GM06990 (cell line): ENCODE measurements around the gene DOCK1.

Experiments
- DNase-seq: peaks from one replicate; pipeline ENCODE4 v3.0.0-alpha.2; 2011; ENCODE audit not compliant: insufficient read length; ENCODE audit errors: extremely low read depth
- H3K27me3 ChIP-seq: replicated peaks from 2 replicates; pipeline ENCODE4 v1.6.0; 2011; ENCODE audit warnings: low read length; ENCODE audit not compliant: control insufficient read depth, insufficient read depth
- H3K36me3 ChIP-seq: 2 replicates; pipeline ENCODE4 v1.5.1; 2011; ENCODE audit warnings: low read length; ENCODE audit not compliant: control insufficient read depth, insufficient read depth
- H3K4me3 ChIP-seq: replicated peaks from 2 replicates; pipeline ENCODE4 v1.5.1; 2011; ENCODE audit warnings: low read depth, mild to moderate bottlenecking, control low read depth, low read length
- TF ChIP-seq, protein P1 (sequence below): IDR thresholded peaks from 2 replicates; pipeline ENCODE4 v1.5.1; 2011; ENCODE audit warnings: low read length, control low read depth, mild to moderate bottlenecking, inconsistent platforms; ENCODE audit not compliant: insufficient read depth, poor library complexity, severe bottlenecking

DOCK1 gene

DNA sequence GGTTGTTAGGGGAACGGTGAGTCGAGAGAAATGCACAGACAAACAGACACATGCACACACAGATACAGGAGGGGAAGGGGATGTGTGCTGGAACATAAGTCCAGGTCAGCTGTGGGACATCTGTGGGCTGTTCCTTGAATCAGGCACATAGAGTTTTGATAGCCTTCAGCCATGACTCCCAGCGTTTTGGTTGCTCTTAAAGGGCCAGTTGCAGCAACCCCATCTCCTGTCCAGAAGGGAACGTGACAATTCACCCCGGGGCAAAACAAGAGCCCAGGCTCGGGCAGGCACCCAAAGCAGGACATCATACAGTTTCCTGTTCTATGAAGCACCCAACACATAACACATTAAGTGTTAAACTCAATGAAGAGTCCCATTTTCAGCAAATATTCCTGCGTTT, 281.6 kb downstream of the DOCK1 start:
- no peaks in the 10 kb centered on the region for H3K27me3 ChIP-seq
- DNase-seq = no peak
- H3K4me3 ChIP-seq = no peak overlapping the region
- H3K36me3 ChIP-seq = no peaks in the 10 kb centered on the region
- TF ChIP-seq, protein P1, sequence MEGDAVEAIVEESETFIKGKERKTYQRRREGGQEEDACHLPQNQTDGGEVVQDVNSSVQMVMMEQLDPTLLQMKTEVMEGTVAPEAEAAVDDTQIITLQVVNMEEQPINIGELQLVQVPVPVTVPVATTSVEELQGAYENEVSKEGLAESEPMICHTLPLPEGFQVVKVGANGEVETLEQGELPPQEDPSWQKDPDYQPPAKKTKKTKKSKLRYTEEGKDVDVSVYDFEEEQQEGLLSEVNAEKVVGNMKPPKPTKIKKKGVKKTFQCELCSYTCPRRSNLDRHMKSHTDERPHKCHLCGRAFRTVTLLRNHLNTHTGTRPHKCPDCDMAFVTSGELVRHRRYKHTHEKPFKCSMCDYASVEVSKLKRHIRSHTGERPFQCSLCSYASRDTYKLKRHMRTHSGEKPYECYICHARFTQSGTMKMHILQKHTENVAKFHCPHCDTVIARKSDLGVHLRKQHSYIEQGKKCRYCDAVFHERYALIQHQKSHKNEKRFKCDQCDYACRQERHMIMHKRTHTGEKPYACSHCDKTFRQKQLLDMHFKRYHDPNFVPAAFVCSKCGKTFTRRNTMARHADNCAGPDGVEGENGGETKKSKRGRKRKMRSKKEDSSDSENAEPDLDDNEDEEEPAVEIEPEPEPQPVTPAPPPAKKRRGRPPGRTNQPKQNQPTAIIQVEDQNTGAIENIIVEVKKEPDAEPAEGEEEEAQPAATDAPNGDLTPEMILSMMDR = no peak

DNA sequence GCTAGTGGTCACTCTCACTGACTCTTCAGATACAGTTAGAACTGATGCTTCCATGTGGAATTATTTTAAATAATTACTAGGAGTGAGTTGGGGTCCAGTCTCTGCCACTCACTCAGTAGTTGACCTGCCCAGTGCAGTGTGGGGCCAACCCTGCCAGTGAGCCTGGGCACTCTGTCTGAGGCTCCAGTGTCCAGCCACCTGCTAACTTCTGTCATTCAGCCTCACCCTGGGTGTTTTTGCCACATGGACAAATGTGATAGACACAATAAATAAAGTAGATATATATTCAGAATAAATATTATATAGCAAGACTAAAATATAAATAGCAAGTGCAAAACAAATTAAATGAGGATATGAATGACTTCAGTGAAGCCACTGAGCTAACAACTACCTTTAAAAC, 284.0 kb downstream of the DOCK1 start:
- Histone ChIP-seq H3K36me3 (no peaks in the 10 kb centered on the region), H3K4me3 (no peak overlapping the region), H3K27me3 (no peaks in the 10 kb centered on the region)
- DNase-seq = no peak
- TF ChIP-seq, protein P1 = no peak

DNA sequence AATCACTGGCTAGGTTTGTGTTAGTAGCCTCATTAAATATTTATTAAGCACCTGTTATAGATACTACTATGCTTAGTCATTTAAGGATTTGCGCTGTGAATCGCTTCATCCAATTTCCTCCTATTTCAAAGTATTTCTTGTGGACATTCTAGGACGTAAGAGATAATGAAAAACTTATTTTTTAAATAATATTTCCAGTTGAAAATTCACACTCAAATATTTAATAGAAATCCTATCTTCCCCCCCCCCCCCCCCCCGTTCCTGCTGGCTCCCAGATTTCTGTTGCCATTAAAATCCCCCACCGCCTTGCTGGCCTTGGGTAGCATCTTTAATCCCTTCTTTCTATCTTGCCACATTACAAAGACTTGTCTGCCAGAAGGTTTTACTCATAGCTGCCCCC, 285.2 kb downstream of the DOCK1 start:
- TF ChIP-seq, protein P1 = no peak
- Histone ChIP-seq H3K27me3 (no peaks in the 10 kb centered on the region), H3K4me3 (no peak overlapping the region), H3K36me3 (no peaks in the 10 kb centered on the region)
- DNase-seq = no peak

DNA sequence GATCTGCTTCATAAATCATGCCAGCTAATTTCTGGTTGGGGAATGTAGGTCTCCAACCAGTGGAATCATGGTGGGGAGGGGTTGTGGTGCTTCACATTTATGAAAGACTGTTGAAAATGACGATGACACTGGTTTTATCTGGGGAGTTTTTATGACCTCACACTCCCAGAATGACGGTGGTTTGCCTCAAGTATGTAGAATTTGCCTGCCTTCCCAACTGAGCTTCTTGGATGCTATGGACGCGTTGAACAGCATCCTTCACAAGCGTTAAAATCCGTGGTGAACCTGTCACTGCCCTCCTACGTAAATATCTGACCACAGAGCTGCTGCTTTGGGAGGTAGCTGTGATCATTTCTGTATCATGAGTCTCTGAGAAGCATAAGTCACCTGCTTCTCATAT, 287.9 kb downstream of the DOCK1 start:
- Histone ChIP-seq H3K36me3 (no peaks in the 10 kb centered on the region), H3K27me3 (no peaks in the 10 kb centered on the region), H3K4me3 (no peak overlapping the region)
- TF ChIP-seq, protein P1 = no peak
- no peak for DNase-seq

DNA sequence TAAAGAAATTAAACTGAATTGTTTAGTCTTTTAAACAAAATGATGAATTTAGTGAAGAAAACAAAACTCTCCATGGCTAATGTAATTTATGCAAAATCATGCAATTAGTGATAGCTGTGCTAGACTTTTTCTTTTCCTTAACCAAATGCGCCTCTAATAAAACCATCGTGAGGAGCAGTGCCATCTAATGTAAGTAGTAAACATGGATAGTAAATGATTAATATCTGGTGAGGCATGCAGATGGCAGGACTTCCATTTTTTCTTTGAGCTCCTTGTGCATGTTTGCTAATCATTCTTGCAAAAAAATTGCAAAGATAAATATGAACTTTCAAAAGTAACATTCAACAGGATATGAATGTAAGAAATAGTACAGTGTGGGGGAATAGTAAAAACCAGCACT, 288.9 kb downstream of the DOCK1 start:
- H3K4me3 ChIP-seq = no peak overlapping the region
- no peak for DNase-seq
- no peaks in the 10 kb centered on the region for H3K36me3 ChIP-seq
- TF ChIP-seq, protein P1 = no peak
- H3K27me3 ChIP-seq = no peaks in the 10 kb centered on the region

DNA sequence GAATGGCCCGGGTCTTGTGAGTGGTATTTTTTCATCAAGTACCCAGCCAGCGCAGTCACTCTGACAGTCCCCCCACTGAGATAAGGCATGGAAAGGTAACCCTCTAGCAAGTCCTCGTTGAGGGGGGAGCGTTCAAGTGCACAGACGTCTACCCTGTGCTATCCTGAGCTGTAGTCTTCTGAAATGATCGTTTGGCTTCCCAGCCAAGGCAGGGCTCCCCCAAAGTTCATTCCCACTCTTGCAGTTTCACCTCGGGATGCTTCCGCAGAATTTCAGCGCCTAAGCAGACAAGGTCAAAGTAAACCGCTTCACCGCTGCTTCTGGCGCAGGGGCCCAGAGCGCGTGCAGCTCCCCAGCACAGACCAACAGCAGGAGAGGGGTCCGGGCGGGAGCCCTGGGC, 289.4 kb downstream of the DOCK1 start:
- no peak for DNase-seq
- Histone ChIP-seq H3K4me3 (no peak overlapping the region), H3K36me3 (no peaks in the 10 kb centered on the region), H3K27me3 (no peaks in the 10 kb centered on the region)
- TF ChIP-seq, protein P1 = no peak
